OCI-M2 (cell line): ENCODE data around the gene POLA2.
"Not testable (repeated sequence)": the region's sequence is repeated elsewhere in the genome, so short reads cannot be mapped to it uniquely, and the experiment has no call there.

Experiments
- DNase-seq: peaks from one replicate; lab custom pipeline; 2025; ENCODE audit not compliant: unreplicated experiment; lab: John Stamatoyannopoulos, UW

The POLA2 gene

GRCh38 chr11:65329478-65329877 is 67.7 kb downstream of the POLA2 start:
- no peak for DNase-seq

- peak; percentile 49 for DNase-seq
These were observed 68.2 kb downstream of the POLA2 start for GRCh38 chr11:65329944-65330403.

GRCh38 chr11:65330544-65330943 is 68.8 kb downstream of the POLA2 start:
- DNase-seq, result no peak

- not testable (repeated sequence) for DNase-seq
These were observed 70.8 kb downstream of the POLA2 start for GRCh38 chr11:65332591-65332990.

- DNase-seq, result no peak
These were observed 73.0 kb downstream of the POLA2 start for GRCh38 chr11:65334696-65335295.

- no peak for DNase-seq
These were observed 76.9 kb downstream of the POLA2 start for GRCh38 chr11:65338676-65339075.

GRCh38 chr11:65340226-65340625 is 78.5 kb downstream of the POLA2 start:
- no peak for DNase-seq

GRCh38 chr11:65341856-65342255 is 80.1 kb downstream of the POLA2 start:
- DNase-seq, result no peak
